OCI-LY3 (cell line): ENCODE data around the gene BACH2.

Experiments used
- EZH2phosphoT487 ChIP-seq: fragments of 200-600 bp; shearing (Covaris generic); IDR thresholded peaks from 2 replicates; pipeline ENCODE4 v1.6.1; 2018; ENCODE audit warnings: antibody characterized with exemption, mixed run types, low read depth
- TF ChIP-seq, protein P1 (sequence below): fragments of 200-600, 300-600 bp; sonication (generic); IDR thresholded peaks from 2 replicates; pipeline ENCODE4 v1.5.1; 2014; ENCODE audit warnings: antibody characterized with exemption, low read length, low read depth

DNA sequence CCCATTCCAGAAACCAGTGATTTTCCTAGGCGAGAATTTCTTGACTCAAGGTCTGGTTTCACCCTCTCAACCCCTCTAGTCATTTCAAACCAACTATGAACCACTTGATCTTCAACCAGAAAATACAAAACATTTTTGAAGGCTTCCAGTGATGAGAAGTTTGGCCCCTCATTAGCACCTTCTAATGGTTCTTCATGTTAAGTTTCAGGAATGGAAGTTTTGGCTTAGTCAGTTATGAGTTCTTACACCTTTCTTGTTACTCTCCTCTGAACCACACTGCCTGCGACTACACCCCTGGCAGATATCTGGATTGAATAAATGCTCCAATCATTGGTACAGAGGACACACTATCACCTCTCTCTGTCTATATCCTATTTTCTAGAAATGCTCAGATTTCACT lies 335.2 kb downstream of the BACH2 start:
- TF ChIP-seq, protein P1, sequence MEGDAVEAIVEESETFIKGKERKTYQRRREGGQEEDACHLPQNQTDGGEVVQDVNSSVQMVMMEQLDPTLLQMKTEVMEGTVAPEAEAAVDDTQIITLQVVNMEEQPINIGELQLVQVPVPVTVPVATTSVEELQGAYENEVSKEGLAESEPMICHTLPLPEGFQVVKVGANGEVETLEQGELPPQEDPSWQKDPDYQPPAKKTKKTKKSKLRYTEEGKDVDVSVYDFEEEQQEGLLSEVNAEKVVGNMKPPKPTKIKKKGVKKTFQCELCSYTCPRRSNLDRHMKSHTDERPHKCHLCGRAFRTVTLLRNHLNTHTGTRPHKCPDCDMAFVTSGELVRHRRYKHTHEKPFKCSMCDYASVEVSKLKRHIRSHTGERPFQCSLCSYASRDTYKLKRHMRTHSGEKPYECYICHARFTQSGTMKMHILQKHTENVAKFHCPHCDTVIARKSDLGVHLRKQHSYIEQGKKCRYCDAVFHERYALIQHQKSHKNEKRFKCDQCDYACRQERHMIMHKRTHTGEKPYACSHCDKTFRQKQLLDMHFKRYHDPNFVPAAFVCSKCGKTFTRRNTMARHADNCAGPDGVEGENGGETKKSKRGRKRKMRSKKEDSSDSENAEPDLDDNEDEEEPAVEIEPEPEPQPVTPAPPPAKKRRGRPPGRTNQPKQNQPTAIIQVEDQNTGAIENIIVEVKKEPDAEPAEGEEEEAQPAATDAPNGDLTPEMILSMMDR: no peak
- no peak for TF ChIP-seq EZH2phosphoT487
